Osteocyte (in vitro differentiated cells): Measurements from ENCODE around the gene MTF2. TPM values are rescaled to one million over a fixed set of nuclear protein-coding genes. Genes with fewer than 3 reads are reported as not detected.
A peak's percentile ranks its signal among the peaks of the same experiment; 100 is the strongest.

Source experiments
- DNase-seq: peaks from one replicate; pipeline ENCODE4 v3.0.0; 2021; ENCODE audit warnings: mixed read lengths; ENCODE audit not compliant: unreplicated experiment; ENCODE audit errors: extremely low spot score
- H3K27ac Mint-ChIP-seq: one replicate; pipeline ENCODE4 v1.8.0; 2021; ENCODE audit warnings: mild to moderate bottlenecking, mixed read lengths; ENCODE audit not compliant: unreplicated experiment
- H3K27me3 Mint-ChIP-seq: one replicate; pipeline ENCODE4 v1.8.0; 2021; ENCODE audit warnings: mixed read lengths; ENCODE audit not compliant: unreplicated experiment
- H3K36me3 Mint-ChIP-seq: one replicate; pipeline ENCODE4 v1.8.0; 2021; ENCODE audit warnings: mixed read lengths; ENCODE audit not compliant: unreplicated experiment
- H3K4me1 Mint-ChIP-seq: one replicate; pipeline ENCODE4 v1.8.0; 2021; ENCODE audit warnings: mixed read lengths; ENCODE audit not compliant: unreplicated experiment
- H3K4me3 Mint-ChIP-seq: one replicate; pipeline ENCODE4 v1.8.0; 2021; ENCODE audit warnings: mild to moderate bottlenecking, moderate library complexity, mixed read lengths; ENCODE audit not compliant: unreplicated experiment
- H3K9me3 Mint-ChIP-seq: one replicate; pipeline ENCODE4 v1.8.0; 2021; ENCODE audit warnings: mixed read lengths; ENCODE audit not compliant: unreplicated experiment
- total RNA-seq: library from RNA; stranded (reverse); gene quantifications from 2 replicates; pipeline ENCODE4 v1.2.1, GENCODE V29; 2021
- TF ChIP-seq, protein P1 (sequence below): fragments of 200-600 bp; sonication (generic); IDR thresholded peaks from 2 replicates; pipeline ENCODE4 v1.5.0; 2021; ENCODE audit warnings: antibody characterized with exemption, mild to moderate bottlenecking, moderate library complexity

MTF2 gene
- total RNA-seq, 1 donor from 2014 or later, result 24.9 TPM

DNA sequence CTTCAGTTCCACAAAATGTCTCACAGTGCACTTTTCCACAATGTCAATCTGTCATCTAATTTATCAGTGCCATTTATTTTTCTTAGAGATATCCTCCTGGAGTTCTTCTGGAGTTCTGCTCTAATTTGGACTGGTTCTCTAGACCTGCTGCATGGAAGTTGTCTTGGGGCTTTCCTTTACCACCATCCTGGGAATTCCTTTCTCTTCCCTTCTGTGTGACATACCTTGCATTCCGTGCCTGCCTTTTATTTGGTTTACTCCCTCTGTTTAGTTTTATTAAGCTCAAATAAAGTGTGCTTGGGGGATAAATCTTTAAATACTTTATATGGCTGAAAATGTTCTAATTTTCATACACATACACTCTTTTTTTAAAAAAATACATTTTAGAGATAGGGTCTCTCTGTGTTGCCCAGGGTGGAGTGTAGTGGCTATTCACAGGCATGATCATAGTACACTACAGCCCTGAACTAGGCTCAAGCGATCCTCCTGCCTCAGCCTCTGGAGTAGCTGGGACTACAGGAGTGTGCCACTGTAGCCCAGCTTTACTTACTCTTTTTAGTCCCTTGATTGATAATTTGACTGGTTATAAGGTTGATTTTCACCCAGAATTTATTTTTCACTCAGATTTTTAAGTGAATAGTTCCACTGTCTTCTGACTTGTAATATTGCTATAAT, 14.4 kb downstream of the MTF2 start:
- H3K36me3 Mint-ChIP-seq, result peaks cover 9% of the 10 kb centered on the region
- peaks cover 32% of the 10 kb centered on the region for H3K4me1 Mint-ChIP-seq
- DNase-seq, result no peak
- TF ChIP-seq, protein P1, sequence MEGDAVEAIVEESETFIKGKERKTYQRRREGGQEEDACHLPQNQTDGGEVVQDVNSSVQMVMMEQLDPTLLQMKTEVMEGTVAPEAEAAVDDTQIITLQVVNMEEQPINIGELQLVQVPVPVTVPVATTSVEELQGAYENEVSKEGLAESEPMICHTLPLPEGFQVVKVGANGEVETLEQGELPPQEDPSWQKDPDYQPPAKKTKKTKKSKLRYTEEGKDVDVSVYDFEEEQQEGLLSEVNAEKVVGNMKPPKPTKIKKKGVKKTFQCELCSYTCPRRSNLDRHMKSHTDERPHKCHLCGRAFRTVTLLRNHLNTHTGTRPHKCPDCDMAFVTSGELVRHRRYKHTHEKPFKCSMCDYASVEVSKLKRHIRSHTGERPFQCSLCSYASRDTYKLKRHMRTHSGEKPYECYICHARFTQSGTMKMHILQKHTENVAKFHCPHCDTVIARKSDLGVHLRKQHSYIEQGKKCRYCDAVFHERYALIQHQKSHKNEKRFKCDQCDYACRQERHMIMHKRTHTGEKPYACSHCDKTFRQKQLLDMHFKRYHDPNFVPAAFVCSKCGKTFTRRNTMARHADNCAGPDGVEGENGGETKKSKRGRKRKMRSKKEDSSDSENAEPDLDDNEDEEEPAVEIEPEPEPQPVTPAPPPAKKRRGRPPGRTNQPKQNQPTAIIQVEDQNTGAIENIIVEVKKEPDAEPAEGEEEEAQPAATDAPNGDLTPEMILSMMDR, result no peak
- no peaks in the 10 kb centered on the region for H3K27me3 Mint-ChIP-seq
- H3K9me3 Mint-ChIP-seq, result no peaks in the 10 kb centered on the region
- H3K4me3 Mint-ChIP-seq, result no peak overlapping the region
- peak overlapping the region; percentile 31 for H3K27ac Mint-ChIP-seq

DNA sequence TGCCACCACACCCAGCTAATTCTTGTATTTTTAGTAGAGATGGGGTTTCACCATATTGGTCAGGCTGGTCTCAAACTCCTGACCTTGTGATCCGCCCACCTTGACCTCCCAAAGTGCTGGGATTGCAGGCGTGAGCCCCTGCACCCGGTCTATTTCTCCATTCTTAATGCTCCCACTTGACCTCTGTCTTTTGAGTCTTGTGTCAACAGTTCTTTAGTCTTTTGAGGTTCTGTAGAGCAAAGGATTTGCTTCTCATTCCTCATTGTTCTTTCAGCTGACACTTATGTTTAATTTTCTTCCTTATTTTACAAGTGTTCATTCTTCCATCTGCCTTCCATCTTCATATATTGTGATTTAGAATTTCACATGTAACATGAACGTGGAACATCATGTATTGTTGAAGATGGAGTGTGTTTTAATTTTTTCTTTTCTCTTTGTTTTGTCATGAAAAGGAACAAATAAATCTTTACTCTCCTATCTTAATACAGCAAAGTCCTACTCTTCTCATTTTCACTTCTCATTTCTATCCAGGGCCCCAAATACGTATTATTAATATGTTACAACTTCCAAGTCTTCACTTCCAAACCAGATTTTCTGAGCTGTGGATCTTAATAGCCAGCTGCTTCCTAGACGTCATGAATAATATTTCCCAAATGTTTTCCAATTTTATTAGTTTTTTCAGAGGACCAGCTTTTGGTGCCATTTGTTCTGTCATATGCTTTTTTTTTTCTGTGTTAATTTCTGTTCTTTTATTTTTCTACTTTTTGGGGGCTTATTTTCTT, 16.9 kb downstream of the MTF2 start:
- Mint-ChIP-seq H3K9me3 (no peaks in the 10 kb centered on the region), H3K4me1 (peaks cover 29% of the 10 kb centered on the region), H3K27me3 (no peaks in the 10 kb centered on the region), H3K27ac (no peak overlapping the region), H3K36me3 (peaks cover 5% of the 10 kb centered on the region), H3K4me3 (no peak overlapping the region)
- TF ChIP-seq, protein P1, result no peak
- DNase-seq, result no peak

DNA sequence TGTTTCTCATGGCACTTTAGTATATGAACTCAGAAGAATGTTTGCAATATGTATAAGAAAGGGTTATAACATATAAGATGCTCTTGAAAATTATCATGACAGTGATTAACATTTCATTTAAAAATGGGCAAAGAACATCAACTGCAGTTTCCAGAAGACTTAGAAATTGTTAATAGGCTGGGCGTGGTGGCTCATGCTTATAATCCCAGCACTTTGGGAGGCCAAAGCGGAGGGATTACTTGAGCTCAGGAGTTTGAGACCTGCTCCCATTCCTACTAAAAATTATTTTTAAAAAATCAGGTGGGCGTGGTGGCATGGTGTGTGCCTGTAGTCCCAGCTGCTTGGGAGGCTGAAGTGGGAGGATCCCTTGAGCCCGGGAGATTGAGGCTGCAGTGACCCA, 23.1 kb downstream of the MTF2 start:
- peaks cover 3% of the 10 kb centered on the region for H3K4me1 Mint-ChIP-seq
- H3K36me3 Mint-ChIP-seq, result peaks cover 10% of the 10 kb centered on the region
- H3K27me3 Mint-ChIP-seq, result no peaks in the 10 kb centered on the region
- TF ChIP-seq, protein P1, result no peak
- H3K9me3 Mint-ChIP-seq, result no peaks in the 10 kb centered on the region
- H3K4me3 Mint-ChIP-seq, result no peak overlapping the region
- no peak overlapping the region for H3K27ac Mint-ChIP-seq
- DNase-seq, result no peak

DNA sequence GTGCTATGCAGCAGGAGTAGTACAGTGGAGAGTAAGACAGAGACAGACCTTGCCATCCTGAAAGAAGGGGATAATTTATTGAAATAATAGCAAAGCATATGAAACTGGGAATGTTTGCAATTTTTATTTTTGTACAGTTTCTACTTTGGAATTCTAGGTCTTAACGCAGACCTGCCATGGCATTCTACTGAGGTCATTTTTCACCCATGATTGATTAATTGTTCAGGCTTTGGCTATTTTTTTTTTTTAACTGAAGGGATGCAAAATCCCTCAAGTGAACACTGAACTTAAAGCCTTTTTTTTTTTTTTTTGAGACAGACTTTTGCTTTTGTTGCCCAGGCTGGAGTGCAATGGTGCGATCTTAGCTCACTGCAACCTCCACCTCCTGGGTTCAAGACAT, 27.1 kb downstream of the MTF2 start:
- TF ChIP-seq, protein P1, result no peak
- Mint-ChIP-seq H3K27ac (no peak overlapping the region), H3K4me1 (peaks cover 7% of the 10 kb centered on the region), H3K4me3 (no peak overlapping the region), H3K27me3 (no peaks in the 10 kb centered on the region), H3K36me3 (peaks cover 26% of the 10 kb centered on the region), H3K9me3 (peaks cover 13% of the 10 kb centered on the region)
- DNase-seq, result no peak

DNA sequence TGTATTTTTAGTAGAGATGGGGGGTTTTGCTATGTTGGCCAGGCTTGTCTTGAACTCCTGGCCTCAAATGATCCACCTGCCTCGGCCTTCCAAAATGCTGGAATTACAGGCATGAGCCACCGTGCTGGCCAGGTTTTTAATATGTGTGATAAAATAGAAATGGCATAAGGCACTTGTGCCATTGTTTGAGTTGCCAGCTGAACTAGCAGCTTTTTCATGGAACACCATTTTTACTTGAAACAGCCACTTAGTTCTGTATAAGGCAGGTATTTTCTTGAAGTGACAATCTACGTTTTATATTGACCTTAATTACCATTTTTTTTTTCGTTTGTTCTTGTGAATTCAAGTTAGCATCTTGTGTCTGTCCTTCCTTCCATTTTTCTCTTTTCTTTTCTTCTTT, 28.3 kb downstream of the MTF2 start:
- Mint-ChIP-seq H3K27me3 (no peaks in the 10 kb centered on the region), H3K36me3 (peaks cover 26% of the 10 kb centered on the region)

More for the DNA sequence above, 28.3 kb downstream of the MTF2 start:
- H3K4me1 Mint-ChIP-seq, result peaks cover 15% of the 10 kb centered on the region
- peaks cover 13% of the 10 kb centered on the region for H3K9me3 Mint-ChIP-seq
- DNase-seq, result no peak
- TF ChIP-seq, protein P1, result no peak
- no peak overlapping the region for H3K27ac Mint-ChIP-seq
- no peak overlapping the region for H3K4me3 Mint-ChIP-seq
